Kidney (tissue), 14 donors: ENCODE data around the gene TES. TPM values are rescaled to one million over a fixed set of nuclear protein-coding genes. Genes with fewer than 3 reads are reported as not detected.

Experiments
- DNase-seq, 5 donors: peaks; one replicate each; pipeline ENCODE4 v3.0.0-alpha.2; 2013 to 2020
- FAIRE-seq: peaks from 2 replicates; lab custom pipeline; 2012; peaks lifted over from hg19 to GRCh38; lab: Jason Lieb, UNC
- H3K27ac ChIP-seq, 2 donors: one replicate each; pipeline ENCODE4 v1.7.0; 2013; ENCODE audit warnings: low read depth in 2 of 2, low read length in 2 of 2, inconsistent platforms in 1 of 2
- H3K27me3 ChIP-seq: one replicate; pipeline ENCODE4 v1.7.1; 2013; ENCODE audit warnings: low read length, inconsistent platforms; ENCODE audit not compliant: control insufficient read depth, insufficient read depth
- H3K36me3 ChIP-seq, 3 donors: one replicate each; pipeline versions ENCODE4 v1.7.0 to v1.7.1; 2013; ENCODE audit warnings: low read length in 3 of 3, control low read depth in 1 of 3, inconsistent platforms in 1 of 3; ENCODE audit not compliant: insufficient read depth in 3 of 3, control insufficient read depth in 2 of 3
- H3K4me1 ChIP-seq, 3 donors: one replicate each; pipeline versions ENCODE4 v1.7.0 to v1.7.1; 2013; ENCODE audit warnings: low read length in 3 of 3, inconsistent platforms in 1 of 3, low read depth in 1 of 3; ENCODE audit not compliant: control insufficient read depth in 2 of 3, insufficient read depth in 2 of 3
- H3K4me3 ChIP-seq, 3 donors: one replicate each; pipeline versions ENCODE4 v1.7.0 to v1.8.1; 2013; ENCODE audit warnings: low read length in 3 of 3, control low read depth in 1 of 3, inconsistent platforms in 1 of 3
- H3K9ac ChIP-seq, 3 donors: one replicate each; pipeline versions ENCODE4 v1.7.0 to v1.7.1; 2013; ENCODE audit warnings: low read length in 3 of 3, control low read depth in 1 of 3, inconsistent platforms in 1 of 3
- H3K9me3 ChIP-seq, 3 donors: one replicate each; pipeline versions ENCODE4 v1.7.0 to v1.7.1; 2013; ENCODE audit warnings: low read length in 3 of 3, control low read depth in 1 of 3, inconsistent platforms in 1 of 3; ENCODE audit not compliant: control insufficient read depth in 2 of 3, insufficient read depth in 1 of 3
- intact Hi-C: fragments of 100-400 bp; cut with DNase I; formaldehyde crosslinking; loops from one replicate; pipeline ENCODE4 v1.11.1; 2022
- polyA plus RNA-seq: library from polyadenylated mRNA; stranded (reverse); fragments of 350-450 nt; fragmentation: Illumina TruSeq; extraction: RNeasy Lipid Tissue Mini Kit (QIAGEN cat#74804); gene quantifications from one replicate; pipeline ENCODE4 v1.2.3, GENCODE V29; 2014; ENCODE audit warnings: low read depth, low replicate concordance; ENCODE audit not compliant: insufficient read depth
- total RNA-seq: library from RNA; stranded (reverse); fragmentation: NEBNext Ultra II Directional; extraction: Animal tissue kit (Norgen Biotek cat#: 25700); gene quantifications from one replicate; pipeline ENCODE4 v1.2.1, GENCODE V29; 2021
- TF ChIP-seq, protein P1 (sequence below): IDR thresholded peaks from 3 replicates; pipeline ENCODE4 v1.5.1; 2012; ENCODE audit warnings: mild to moderate bottlenecking, moderate library complexity, borderline replicate concordance; ENCODE audit not compliant: insufficient read depth; ENCODE audit errors: extremely low read depth
- donor health status: control.
- donor health status: control.
- donor health status: control.
- donor health status: control.
- donor health status: control.
- donor health status: DM: yes; HTN: yes; CAD: no.
- donor health status: Normal renal cell carcinoma (clear cell type).

TES gene
- total and polyA plus RNA-seq, 2 donors from 2014 or later, result 21.5 to 108 TPM

- Histone ChIP-seq H3K36me3 (no peaks in the 10 kb centered on the region), H3K9me3 (no peaks in the 10 kb centered on the region), H3K4me1 (peaks cover 0 to 4% (median 3%) of the 10 kb centered on the region in 3 donors), H3K27ac (no peak overlapping the region), H3K4me3 (no peak overlapping the region), H3K9ac (no peak overlapping the region), H3K27me3 (no peaks in the 10 kb centered on the region)
- intact Hi-C loops, result no loop called here
- FAIRE-seq (no peak), DNase-seq (no peak)
- TF ChIP-seq, protein P1, sequence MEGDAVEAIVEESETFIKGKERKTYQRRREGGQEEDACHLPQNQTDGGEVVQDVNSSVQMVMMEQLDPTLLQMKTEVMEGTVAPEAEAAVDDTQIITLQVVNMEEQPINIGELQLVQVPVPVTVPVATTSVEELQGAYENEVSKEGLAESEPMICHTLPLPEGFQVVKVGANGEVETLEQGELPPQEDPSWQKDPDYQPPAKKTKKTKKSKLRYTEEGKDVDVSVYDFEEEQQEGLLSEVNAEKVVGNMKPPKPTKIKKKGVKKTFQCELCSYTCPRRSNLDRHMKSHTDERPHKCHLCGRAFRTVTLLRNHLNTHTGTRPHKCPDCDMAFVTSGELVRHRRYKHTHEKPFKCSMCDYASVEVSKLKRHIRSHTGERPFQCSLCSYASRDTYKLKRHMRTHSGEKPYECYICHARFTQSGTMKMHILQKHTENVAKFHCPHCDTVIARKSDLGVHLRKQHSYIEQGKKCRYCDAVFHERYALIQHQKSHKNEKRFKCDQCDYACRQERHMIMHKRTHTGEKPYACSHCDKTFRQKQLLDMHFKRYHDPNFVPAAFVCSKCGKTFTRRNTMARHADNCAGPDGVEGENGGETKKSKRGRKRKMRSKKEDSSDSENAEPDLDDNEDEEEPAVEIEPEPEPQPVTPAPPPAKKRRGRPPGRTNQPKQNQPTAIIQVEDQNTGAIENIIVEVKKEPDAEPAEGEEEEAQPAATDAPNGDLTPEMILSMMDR, result no peak
Measured at GRCh38 chr7:116225860-116226259, 15.5 kb downstream of the TES start.

DNA sequence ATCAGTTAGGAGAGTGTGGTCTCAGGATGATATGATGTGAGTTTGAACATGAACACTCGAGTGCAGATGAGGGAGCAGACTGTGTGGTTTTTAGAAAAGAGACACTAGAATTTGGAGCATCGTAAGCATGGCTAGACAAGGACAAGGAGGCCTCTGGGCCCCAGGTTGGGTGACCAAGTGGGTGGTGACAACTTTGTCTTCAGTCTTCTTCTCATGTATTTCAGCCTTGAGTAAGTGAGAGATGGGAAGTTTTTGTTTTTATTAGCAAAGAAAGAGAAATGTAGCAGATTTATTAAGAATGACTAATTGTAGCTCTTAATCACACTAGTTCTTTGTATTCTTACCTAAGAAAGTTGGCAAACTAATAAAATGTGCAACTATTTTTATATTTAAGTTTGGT lies 16.3 kb downstream of the TES start:
- Histone ChIP-seq H3K27me3 (no peaks in the 10 kb centered on the region), H3K27ac (no peak overlapping the region), H3K9ac (no peak overlapping the region), H3K4me1 (peaks cover 0 to 5% (median 4%) of the 10 kb centered on the region in 3 donors), H3K9me3 (no peaks in the 10 kb centered on the region), H3K4me3 (no peak overlapping the region), H3K36me3 (no peaks in the 10 kb centered on the region)
- DNase-seq, result no peak
- peak; percentile 37 for FAIRE-seq
- intact Hi-C loops, result no loop called here
- TF ChIP-seq, protein P1, result no peak

DNA sequence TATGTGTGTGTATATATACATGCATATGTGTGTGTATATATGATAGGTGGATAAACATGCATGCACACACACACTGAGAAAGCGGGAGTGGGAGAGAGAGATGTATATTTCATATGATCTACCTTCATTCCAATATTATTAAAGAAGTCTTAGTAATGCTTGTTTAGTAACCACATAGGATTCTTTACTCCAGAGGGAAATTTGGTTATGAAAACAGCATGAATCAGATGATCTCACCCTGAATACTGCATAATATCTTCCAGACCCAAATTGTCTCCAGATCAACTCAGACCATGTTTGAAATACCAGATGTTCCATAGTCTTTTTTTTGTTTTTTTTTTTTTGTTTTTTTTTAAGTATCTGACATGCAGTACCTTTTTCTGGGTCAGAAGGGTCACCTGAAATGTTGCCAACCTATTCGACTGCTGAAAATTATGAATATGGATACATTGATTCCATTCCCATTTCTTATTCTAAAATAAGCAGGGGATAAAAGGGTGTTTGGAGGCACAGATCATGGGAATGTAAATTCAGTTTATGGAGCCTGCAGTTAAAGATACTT lies 17.4 kb downstream of the TES start:
- H3K27ac ChIP-seq, result no peak overlapping the region
- no peak overlapping the region for H3K4me3 ChIP-seq
- no peaks in the 10 kb centered on the region for H3K9me3 ChIP-seq
- TF ChIP-seq, protein P1, result no peak
- peaks cover 0 to 11% (median 4%) of the 10 kb centered on the region in 3 donors for H3K4me1 ChIP-seq
- no peak for DNase-seq
- no peak for FAIRE-seq
- H3K9ac ChIP-seq, result no peak overlapping the region
- intact Hi-C loops, result no loop called here
- H3K36me3 ChIP-seq, result no peaks in the 10 kb centered on the region
- H3K27me3 ChIP-seq, result no peaks in the 10 kb centered on the region

GRCh38 chr7:116228241-116228640 lies 17.9 kb downstream of the TES start:
- intact Hi-C loops, result no loop called here

More at GRCh38 chr7:116228241-116228640, 17.9 kb downstream of the TES start:
- TF ChIP-seq, protein P1, result no peak
- no peaks in the 10 kb centered on the region for H3K9me3 ChIP-seq
- H3K36me3 ChIP-seq, result no peaks in the 10 kb centered on the region
- H3K9ac ChIP-seq, result no peak overlapping the region
- FAIRE-seq (no peak), DNase-seq (no peak)
- no peak overlapping the region for H3K4me3 ChIP-seq
- no peaks in the 10 kb centered on the region for H3K27me3 ChIP-seq
- H3K4me1 ChIP-seq, result peaks cover 0 to 11% (median 4%) of the 10 kb centered on the region in 3 donors
- H3K27ac ChIP-seq, result no peak overlapping the region
